Renal cortex interstitium (tissue), 15 donors: ENCODE data around the gene PDK4. TPM values are rescaled to one million over a fixed set of nuclear protein-coding genes. Genes with fewer than 3 reads are reported as not detected.

Source experiments
- DNase-seq, 11 donors: peaks; one replicate each; pipeline ENCODE4 v3.0.0-alpha.2; 2013; ENCODE audit warnings: low read depth in 9 of 11, low spot score in 4 of 11; ENCODE audit errors: extremely low read depth in 1 of 11
- long read RNA-seq, 16 experiments: transcript quantifications; one replicate each; lab custom pipeline, GENCODE V29; 2026
- polyA plus RNA-seq, 3 donors: library from polyadenylated mRNA; unstranded; fragments of 120-200 nt; gene quantifications; one replicate each; pipeline ENCODE4 v1.2.1, GENCODE V29; 2013; ENCODE audit not compliant: insufficient read length in 3 of 3

Gene PDK4
- 10 to 100 TPM; 15.2 to 31.9 (median 21.3) TPM for polyA plus RNA-seq
- long read RNA-seq, donor 1, partial matches to known transcripts: 0 of 2 reads
- long read RNA-seq, donor 1, other reads (novel, unspliced or antisense): 0 of 2 reads
- long read RNA-seq, donor 2, partial matches to known transcripts: 0 of 3 reads
- long read RNA-seq, donor 2, other reads (novel, unspliced or antisense): 0 of 3 reads
- long read RNA-seq, donor 3, partial matches to known transcripts: 0 of 6 reads
- long read RNA-seq, donor 3, other reads (novel, unspliced or antisense): 0 of 6 reads
- long read RNA-seq, donor 4, transcript PDK4-201 (11 exons, 3,576 nt): major isoform, 5 of 5 reads
- long read RNA-seq, donor 4, partial matches to known transcripts: 0 of 5 reads
- long read RNA-seq, donor 4, other reads (novel, unspliced or antisense): 0 of 5 reads
- long read RNA-seq, donor 5: 0 reads
- long read RNA-seq, donor 6, transcript PDK4-201 (11 exons, 3,576 nt): major isoform, 5 of 14 reads
- long read RNA-seq, donor 6, partial matches to known transcripts: 7 of 14 reads
- long read RNA-seq, donor 6, other reads (novel, unspliced or antisense): 0 of 14 reads
- long read RNA-seq, donor 7, partial matches to known transcripts: 0 of 1 reads
- long read RNA-seq, donor 7, other reads (novel, unspliced or antisense): 0 of 1 reads
- long read RNA-seq, donor 8: 0 reads
- long read RNA-seq, donor 9, partial matches to known transcripts: 8 of 11 reads
- long read RNA-seq, donor 9, other reads (novel, unspliced or antisense): 0 of 11 reads
- long read RNA-seq, donor 10: 0 reads
- long read RNA-seq, donor 11, transcript PDK4-201 (11 exons, 3,576 nt): major isoform, 6 of 6 reads
- long read RNA-seq, donor 11, partial matches to known transcripts: 0 of 6 reads
- long read RNA-seq, donor 11, other reads (novel, unspliced or antisense): 0 of 6 reads
- long read RNA-seq, donor 12, partial matches to known transcripts: 0 of 1 reads
- long read RNA-seq, donor 12, other reads (novel, unspliced or antisense): 0 of 1 reads
- long read RNA-seq, donor 13: 0 reads
- long read RNA-seq, donor 14, transcript PDK4-201 (11 exons, 3,576 nt): major isoform, 5 of 5 reads
- long read RNA-seq, donor 14, partial matches to known transcripts: 0 of 5 reads
- long read RNA-seq, donor 14, other reads (novel, unspliced or antisense): 0 of 5 reads
- long read RNA-seq, donor 15, partial matches to known transcripts: 0 of 2 reads
- long read RNA-seq, donor 15, other reads (novel, unspliced or antisense): 0 of 2 reads
- long read RNA-seq, donor 16, transcript PDK4-201 (11 exons, 3,576 nt): major isoform, 7 of 7 reads
- long read RNA-seq, donor 16, partial matches to known transcripts: 0 of 7 reads
- long read RNA-seq, donor 16, other reads (novel, unspliced or antisense): 0 of 7 reads

DNA sequence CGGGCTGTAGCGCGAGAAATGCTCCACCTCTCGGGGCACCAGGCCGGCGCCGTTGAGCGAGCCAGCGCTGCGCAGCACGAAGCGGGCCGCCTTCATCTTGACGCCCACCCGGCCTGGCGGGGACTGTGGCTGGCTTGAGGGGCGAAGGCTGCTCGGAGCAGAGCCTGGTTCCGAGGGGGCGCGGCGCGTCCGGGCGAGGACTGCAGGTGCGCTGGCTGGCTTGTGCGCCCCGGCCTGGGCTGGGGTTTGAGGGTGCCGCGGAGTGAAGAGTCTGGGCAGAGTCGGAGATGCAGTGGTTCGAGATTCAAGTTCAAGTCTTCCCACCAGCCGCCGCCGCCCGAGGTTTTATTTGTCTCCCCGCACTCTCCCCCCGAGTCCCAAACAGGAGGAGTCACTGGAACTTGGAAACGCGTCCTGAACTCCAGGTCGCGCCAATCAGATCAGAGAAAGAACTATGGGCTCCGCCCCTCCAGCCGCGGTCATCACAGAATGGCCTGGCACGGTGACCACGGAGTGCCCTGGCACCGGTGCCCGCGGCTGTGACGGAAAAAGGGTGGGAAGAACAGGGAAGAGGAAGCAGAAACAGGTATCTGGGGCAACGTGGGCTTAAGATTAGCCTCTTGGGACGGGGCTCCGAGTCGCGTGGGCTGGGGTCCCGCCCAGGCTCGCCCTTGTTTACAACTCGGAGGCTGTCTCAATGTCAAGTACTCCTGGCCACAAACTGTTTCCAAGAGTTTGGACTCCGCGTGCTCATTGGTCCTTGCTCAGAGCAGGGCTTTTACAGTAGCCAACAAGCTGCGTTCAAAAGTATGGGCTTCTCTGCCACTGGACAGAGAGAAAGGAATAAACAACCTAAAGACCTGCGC lies at the start of gene PDK4:
PDK4 (minus strand) TSS at position 319 of the 866 bp plus-strand sequence; CDS start at position 96, 223 bp downstream.
- DNase-seq: peak; percentile 54 to 84 (median 74)

DNA sequence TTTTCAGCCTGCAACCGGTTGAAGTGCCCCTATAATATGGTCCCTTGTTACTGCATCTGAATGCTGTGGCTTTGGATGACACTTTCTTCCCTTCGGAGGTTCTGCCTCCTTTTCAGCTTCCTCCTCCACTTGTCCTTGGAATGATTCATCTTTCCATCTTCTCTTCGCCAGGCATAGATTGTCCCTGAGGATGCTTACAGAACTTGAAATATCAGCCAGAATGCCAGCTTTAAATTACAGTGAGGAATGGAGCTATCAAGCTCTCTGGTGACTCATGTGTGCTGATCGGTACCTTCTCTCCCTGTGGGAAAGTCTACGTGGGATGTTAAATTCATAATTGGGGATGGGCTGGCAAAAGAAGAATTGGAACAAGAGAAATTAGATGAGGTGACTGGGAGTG lies 45.9 kb upstream of the PDK4 start:
- no peak for DNase-seq

DNA sequence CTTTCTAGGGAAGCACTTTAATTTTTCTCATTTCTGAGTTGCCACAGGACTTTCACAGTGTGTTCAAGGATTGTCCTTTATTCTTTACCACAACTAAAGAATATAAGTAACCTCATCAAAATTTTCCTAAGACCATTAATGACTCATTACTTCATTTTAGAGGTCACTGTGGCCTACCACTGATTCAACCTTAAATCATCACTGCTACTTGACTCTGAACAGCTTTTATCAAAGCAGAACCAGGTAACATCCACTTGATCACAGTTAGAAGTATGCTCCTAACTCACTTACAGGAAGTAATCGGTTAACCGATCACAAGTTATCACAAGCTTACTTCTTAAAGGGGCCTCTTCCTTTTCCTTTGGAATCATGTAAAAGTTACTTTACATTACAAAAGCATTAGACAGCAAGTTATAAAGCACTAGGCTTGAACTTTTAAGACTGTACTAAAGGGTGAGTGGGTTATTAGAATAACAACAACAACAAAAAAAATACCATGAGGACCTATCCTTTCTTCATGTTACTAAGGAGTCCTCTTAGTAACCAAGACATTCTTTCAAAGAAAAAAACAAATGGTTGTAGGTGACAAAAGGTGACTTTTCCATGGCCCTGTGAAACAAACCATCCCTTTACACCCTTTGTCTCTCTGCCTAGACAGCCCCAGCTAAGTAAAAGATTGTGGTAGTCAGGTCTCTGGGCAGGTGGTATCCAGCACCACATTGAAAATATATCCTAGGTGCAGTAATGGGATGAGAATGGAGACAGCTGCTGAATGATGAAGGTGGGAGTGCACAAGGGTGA lies 40.0 kb upstream of the PDK4 start:
- DNase-seq: no peak

- no peak for DNase-seq
Observed at GRCh38 chr7:95632609-95633008, 36.3 kb upstream of the PDK4 start.

GRCh38 chr7:95631527-95631926 lies 35.2 kb upstream of the PDK4 start:
- no peak for DNase-seq

DNA sequence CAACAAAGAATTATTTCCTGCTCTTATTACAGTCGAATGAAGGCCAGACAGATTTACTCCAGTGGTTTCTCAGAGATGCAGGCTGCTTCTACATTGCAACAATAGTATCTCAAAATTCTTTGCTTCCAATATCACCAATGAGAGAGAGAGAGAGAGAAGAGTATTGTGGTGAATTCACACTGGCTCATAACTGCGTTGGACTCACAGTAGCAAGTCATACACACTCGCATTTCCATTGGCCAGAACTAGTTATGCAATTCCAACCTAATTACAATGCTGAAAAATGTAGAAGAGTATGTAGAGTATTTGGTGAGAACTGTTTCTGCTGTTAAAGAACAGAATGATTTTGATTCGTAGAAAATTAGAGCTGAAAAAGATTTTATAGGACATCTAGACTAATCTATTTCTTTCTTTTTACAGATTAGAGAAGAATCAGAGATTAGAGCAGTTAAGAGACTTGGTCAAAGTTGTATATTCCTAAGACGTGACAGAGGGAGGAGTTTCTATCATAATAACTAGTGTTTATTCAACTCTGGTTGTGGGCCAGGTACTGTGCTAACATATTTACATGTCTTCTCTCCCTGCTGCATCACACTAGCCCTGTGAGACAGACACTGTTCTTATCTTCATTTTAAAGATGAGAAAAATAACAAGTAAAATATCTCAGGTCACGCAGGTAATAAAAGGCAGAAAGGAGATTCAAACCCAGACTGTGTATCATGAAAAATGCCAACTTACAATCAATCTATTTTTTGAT lies 34.6 kb upstream of the PDK4 start:
- DNase-seq: no peak

GRCh38 chr7:95628831-95629439 lies 32.6 kb upstream of the PDK4 start:
- no peak for DNase-seq

GRCh38 chr7:95623788-95624187 lies 27.5 kb upstream of the PDK4 start:
- DNase-seq: no peak

DNA sequence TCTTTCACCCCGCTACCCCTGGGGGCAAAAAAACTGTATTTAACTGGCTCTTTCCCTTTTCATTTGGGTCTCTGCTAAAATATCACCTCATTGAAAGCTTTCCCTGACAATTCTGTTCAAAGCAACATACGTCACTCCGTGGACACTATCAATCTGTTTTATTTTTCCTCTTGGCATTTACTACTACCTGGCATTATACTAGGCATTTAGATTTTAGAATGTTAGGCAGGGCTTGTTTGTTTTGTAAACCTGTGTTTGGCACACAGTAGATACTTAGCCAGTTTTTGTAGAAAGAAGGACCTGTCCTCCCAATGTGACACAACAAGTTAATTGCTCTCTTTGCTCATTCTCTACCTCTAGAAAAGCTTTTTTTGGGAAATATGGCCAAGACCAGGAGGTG lies 26.5 kb upstream of the PDK4 start:
- no peak for DNase-seq

- no peak for DNase-seq
Observed at GRCh38 chr7:95622001-95622549, 25.8 kb upstream of the PDK4 start.

DNA sequence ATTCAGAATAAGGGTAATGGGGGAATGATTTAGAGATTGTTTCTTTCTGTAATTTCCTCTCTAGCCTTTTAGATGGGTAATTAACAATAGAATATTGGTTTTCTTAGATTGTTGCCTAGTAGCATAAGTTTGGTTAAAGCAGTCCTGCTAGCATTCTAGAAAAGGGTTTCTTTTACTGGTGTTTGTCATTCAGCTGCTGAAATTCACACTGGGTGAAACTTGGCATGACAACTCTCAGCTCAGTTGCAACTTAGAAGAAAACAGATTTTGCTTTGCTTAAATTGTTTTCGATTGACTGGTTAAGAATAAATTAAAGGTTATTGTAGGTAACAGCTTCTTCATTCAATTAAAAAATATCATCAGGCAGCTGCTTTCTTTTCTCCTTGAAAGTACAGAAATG lies 25.1 kb upstream of the PDK4 start:
- no peak for DNase-seq

DNA sequence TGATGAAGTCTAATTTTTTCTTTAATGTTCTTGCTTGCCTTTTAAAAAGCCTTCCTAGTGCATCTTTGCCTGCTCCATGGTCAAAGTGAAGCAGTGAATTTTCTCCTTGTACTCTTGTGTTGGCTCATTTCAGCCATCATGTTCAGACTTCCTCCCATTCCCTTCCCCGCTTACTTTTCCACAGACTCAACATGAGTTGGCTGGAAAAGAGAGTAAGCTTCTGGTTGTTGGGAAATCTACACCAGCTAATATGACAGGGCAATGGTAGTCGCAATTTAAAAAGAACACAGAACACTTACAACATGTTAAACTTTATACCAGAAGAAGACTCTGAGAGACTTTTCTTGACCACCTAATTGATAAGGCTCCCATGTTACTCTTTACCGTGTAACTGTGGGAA lies 24.3 kb upstream of the PDK4 start:
- DNase-seq: no peak

DNA sequence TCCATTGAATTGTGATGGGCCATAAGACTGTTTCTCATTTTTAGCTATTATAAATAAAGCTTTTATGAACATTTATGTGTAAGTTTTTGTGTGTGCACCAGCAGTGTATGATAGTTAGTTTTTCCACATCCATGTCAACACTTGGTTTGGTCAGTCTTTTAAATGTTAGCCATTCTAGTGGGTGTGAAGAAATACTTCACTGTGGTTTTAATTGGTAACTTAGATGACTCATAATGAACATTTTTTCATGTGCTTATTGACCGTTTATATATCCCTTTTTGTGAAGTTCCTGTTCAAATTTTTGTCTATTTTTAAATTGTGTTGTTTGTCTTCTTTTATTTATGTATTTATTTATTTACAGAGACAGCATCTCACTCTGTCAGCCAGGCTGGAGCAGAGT lies 23.6 kb upstream of the PDK4 start:
- DNase-seq: no peak

GRCh38 chr7:95619517-95619916 lies 23.2 kb upstream of the PDK4 start:
- DNase-seq: no peak

DNA sequence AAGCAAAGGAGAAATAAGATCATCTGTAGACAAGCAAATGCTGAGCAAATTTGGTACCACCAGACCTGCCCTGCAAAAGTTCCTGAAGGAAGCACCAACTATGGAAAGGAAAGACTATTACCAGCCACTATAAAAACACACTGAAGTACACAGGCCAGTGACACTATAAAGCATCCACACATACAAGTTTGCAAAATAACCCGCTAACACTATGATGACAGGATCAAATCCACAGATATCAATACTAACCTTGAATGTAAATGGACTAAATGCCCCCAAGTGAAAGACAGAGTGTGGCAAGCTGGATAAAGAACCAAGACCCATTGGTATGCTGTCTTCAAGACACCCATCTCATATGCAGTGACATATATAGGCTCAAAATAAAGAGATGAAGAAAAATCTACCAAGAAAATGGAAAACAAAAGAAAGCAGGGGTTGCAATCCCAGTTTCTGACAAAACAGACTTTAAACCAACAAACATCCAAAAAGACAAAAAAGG lies 18.2 kb upstream of the PDK4 start:
- DNase-seq: no peak

DNA sequence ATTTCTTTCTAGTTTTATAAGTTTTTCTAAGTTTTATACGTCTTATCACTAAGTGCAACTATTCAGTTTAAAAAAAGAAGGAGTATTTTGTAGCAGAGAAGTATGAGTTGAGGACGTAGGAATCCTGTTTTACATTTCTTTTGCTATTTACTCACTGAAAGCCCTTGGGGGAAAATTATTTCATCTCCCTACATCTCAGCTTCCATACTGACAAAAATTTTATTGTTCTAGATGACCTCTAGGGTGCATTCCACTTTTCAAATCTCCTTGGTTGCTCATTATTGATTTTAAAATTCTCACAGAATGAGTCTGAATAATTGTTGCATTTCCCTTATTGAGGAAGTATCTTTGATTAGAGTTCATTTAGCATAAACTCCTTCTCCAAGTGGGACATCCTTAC lies 14.9 kb upstream of the PDK4 start:
- no peak for DNase-seq
